GM19239 (cell line): ENCODE data around the gene SLC6A11.
A peak's percentile ranks its signal among the peaks of the same experiment; 100 is the strongest.

Experiments used
- DNase-seq: peaks from one replicate; pipeline ENCODE4 v3.0.0; 2011; ENCODE audit warnings: low spot score; ENCODE audit not compliant: insufficient read length
- FAIRE-seq: peaks from 2 replicates; lab custom pipeline; 2011; peaks lifted over from hg19 to GRCh38; lab: Jason Lieb, UNC

SLC6A11 gene

DNA sequence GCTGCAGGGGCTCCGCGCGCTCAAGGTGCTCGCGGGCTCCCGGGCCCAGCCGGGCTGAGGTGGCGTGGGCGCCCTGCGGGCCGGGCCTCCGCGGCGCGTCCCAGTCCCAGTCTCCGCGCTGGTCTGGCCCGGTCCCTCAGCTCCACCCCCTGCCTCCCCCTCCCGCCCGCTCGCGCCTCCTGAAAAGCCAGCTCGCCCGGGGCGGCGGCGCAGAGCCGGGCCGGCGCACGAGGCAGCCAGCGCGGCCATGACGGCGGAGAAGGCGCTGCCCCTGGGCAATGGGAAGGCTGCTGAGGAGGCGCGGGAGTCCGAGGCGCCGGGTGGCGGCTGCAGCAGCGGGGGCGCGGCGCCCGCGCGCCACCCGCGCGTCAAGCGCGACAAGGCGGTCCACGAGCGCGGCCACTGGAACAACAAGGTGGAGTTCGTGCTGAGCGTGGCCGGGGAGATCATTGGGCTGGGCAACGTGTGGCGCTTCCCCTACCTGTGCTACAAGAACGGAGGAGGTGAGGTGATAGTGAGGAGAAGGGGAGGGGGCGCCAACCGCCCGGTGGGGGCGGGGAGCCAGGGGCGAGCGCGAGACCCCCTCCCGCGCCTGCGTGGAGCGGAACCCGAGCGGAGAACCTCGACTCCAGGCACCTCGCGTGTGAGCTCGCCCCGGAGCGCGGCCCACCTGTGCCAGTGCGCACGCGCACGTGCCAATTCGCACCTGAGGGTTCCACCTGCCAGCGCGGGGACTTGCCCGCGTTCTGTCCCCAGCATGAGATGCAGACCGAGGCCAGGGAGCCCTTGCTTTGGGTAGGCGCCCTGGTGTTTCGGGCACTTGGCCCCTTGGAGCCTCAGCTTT is at the start of gene SLC6A11:
Gene SLC6A11 (plus strand): TSS at position 210 of the 844 bp plus-strand sequence. CDS start 38 bp downstream, at position 248.
- FAIRE-seq (no peak), DNase-seq (no peak)

DNA sequence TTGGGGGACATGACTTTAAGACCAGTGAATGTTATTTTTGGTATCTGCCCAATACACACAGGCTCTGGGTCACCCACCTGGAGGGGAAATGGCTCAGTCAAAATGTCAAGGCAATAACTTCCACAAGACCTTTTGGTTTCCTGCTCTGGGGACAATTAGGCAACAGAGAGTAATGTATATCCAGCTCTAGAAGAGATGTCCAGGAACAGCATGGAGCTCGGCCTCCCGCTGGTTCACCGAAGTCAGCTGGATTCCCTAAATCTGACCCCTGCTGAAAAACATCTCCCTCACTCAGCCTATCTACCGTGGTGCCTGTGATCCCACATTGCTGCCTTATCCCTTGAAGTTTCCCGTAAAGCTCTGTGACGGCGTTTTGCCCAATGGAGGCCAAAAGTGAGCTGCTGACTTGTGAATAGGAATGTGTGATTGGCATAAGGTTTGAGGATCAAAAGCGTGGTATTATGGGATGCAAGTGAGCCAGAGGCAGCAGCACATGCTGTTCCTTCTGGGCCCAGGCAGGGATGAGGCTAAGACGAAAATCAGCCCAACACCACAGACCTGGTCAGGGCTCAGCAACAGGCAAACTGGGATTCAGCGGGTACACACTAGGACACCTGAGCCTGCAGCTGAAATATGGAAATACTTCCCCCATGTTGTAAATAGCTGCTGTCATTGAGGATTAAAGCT is 47.2 kb upstream of the SLC6A11 start:
- FAIRE-seq (no peak), DNase-seq (no peak)

DNA sequence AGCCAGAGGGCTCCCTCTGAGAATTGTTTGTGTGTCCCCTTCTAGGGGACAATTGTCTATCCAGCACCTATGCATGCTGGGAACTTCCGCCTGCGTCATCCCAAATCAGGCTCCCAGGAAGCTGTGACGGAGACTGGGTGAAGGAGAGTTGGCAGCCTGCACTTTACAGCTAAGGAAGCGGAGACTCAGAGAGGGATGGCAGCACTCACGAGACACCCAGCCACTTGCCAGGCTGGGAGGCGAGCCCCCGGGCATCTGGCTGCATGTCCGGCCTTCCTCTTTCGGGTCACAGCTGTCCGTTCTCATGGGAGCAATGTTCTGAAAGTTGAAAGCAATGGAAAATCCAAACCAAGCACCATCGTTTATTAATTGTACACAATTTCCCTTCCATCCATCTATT is 45.5 kb upstream of the SLC6A11 start:
- no peak for DNase-seq
- FAIRE-seq: no peak

DNA sequence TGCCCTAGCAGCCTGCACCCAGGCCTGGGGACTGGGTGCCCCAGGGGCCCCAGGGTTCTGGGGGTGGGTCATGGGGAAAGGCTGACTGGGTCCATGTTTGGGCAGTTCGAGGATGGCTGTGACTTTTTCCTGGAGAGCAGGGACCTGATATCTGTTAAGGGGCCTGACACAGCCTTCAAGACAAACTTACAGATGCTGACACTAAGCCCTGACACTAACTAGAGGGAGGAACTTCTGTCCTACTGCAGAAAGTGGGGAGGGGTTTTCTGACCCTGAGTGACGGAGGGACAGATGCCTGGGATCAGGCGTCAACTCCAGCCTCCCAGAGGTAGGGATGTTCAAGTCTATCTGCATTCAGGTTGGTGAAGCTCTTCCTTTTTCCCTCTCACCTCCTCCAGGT is 45.0 kb upstream of the SLC6A11 start:
- FAIRE-seq (no peak), DNase-seq (no peak)

DNA sequence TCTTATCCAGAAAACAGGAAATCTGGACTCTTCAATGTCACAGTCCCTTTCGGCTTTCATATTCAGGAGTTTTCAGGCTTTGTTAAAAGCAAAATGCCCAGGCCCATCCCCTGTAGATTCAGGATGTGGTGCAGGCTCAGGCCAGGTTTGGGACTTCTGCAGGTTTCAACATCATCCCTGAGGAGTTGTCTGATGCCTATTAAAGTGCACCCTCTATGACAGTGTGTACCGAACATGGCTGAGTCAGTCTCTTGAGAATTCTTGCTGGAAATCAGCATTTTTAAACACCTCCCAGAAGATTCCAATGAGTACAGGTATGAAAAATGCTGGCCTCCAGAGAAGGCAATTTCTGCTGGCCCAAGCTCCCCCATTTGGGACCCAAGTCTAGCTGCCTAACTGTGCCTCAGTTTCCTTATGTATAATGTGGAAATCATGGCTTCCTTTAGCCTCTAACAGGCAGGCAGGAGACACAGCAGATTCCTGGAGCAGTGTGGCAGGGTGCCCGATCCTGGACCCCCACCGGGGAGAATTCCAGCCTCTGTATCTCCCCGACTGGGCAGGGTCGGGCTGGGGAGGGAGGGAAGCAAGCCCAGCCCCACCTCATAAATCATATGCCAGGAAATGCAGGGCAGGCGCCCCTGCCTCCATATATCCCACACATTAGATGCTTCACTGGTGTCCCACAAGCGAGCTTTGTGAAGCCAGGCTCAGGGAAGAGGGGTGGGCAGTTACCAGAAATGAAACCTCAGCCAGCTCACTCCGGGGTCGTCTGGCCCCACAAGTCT is 44.4 kb upstream of the SLC6A11 start:
- no peak for DNase-seq
- no peak for FAIRE-seq

DNA sequence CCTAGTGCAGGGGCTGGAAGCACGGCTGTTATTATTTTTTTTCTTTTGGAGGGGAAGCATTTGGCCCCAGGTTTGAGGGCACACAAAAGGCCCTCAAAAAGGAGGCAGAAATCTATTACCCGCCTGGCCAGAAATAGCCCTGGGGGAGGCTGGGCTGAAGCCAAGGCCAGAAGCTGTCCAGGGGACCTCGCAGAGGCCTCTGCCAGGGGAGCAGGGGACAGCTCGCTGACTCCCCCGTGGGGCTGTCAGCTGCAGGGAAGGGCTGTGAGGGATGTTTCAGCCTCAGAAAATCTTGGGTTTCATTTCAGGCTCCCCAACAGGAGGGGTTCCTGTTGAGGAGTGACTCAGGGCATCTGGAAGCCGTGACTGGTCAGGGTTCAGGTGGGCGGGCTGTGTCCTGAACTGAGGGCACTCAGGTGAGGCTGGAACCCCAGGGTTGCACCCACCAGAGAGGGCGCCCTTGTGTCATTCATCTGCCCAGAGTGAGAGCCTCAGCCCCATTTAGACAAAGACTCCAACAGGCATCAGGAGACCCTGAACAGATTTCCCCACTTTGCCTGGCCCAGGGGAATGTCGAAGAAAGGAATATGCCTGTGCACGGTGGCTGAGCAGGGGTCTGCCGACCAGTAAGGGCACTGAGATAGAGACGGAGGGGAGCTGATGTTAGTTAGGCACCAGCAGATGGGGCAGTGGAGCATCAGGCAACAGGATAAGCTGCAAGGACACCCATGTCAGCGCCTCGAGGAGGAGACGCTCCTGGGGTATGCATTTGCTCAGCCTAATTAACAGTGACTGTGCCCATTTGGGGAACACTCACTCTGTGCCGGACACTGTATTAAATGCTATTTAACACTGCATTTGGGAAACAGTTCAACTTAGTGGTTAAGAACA is 43.5 kb upstream of the SLC6A11 start:
- no peak for FAIRE-seq
- DNase-seq: no peak

DNA sequence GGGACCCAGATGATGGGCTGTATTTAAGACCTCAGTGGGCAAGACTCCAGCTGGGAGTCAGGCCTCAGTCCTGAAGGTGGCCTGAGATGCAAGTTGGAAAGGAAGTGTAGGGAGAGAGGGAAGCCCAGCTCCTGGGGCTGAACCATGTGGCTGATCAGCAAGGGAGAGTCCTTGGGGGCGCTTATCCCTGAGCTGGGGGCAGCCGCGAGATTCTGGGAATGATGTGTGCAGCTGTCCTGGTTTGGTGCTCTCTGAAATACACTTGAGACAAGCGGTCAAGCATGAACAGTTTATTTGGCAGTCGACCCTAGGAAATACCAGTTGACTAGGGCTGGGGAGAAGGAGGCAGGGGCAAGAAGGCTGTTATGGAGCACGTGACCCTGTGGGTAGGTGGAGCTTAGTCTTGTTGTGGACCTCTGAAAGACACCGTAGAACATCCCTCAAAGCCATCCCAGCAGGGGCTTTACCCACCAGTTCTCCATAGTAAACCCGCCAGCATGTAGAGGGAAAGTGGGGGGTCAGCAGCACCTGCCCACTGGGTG is 41.8 kb upstream of the SLC6A11 start:
- FAIRE-seq (no peak), DNase-seq (no peak)

DNA sequence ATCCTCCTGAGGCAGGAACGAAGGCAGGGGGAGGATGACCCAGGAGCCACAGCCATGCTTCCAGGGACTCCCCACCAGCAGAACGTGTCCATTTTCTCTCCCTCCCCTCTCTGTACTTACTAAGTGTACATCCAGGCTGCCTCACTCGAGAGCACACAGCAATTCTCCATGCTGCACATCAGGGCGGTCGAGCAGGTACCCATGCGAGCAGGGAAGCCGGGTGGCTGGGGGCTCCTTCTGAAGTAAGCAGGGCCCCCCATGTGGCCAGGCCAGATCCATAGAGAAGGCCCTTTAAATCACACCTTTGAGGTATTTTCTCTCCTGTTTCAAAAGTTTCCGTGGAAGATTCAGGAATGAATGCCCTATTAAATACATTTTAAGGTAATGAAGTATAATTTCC is 41.2 kb upstream of the SLC6A11 start:
- no peak for DNase-seq
- no peak for FAIRE-seq

DNA sequence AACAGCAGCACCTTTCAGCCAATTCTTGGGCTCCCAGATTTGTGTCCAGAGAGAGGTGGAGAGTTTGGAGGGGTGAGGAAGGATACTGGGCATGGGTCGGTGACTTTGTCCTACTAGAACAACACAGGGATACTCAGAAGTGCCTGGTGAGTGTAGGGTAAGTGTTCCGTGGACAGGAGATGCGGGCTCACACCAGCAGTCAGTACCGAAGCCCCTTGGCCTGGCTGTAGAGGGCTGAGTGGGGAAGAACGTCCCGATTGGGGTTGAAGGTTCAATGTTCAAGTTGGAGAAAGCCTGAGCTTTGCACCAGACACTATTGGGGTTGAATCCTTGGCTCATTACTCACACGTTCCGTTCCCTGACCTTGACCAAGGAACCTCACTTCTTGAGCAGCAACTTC is 40.8 kb upstream of the SLC6A11 start:
- FAIRE-seq (no peak), DNase-seq (no peak)

DNA sequence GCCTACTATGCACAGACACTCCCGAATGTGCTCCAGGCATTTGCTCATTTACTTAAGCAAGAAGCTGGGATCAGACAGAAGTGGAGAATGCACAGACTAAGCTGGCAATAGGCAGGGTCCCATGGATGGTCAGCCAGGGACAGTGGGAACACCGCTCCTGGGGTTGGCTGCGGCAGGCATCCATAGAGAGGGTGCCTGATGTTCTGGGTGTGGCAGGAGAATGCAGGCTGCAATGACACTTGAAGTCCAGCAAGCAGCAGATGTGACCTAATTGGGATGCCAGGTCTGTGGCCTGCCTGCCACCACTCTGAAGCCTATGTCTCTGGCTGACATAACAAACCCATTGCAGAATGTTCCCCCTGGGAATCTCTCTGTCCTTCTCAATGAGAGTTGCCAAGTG is 40.2 kb upstream of the SLC6A11 start:
- no peak for DNase-seq
- no peak for FAIRE-seq

DNA sequence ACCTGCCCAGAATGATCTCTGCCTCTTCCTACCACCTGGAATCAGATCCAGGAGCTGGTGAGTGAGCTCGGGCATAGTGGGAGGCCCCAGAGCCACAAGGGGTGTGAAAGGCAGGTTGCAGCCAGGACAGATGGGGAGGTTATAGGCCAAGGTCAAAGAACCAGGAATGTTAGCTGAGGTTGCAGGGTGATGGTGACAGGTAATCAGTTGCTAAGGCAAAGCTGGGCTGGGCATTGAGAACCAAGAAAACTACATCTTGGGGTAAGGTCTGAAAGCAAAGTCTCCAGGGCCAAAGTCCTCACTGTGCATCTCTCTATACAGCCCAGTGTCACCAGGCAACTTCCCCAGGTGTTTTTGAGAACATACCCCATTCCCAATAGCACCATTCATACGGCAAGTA is 38.4 kb upstream of the SLC6A11 start:
- FAIRE-seq (no peak), DNase-seq (no peak)

DNA sequence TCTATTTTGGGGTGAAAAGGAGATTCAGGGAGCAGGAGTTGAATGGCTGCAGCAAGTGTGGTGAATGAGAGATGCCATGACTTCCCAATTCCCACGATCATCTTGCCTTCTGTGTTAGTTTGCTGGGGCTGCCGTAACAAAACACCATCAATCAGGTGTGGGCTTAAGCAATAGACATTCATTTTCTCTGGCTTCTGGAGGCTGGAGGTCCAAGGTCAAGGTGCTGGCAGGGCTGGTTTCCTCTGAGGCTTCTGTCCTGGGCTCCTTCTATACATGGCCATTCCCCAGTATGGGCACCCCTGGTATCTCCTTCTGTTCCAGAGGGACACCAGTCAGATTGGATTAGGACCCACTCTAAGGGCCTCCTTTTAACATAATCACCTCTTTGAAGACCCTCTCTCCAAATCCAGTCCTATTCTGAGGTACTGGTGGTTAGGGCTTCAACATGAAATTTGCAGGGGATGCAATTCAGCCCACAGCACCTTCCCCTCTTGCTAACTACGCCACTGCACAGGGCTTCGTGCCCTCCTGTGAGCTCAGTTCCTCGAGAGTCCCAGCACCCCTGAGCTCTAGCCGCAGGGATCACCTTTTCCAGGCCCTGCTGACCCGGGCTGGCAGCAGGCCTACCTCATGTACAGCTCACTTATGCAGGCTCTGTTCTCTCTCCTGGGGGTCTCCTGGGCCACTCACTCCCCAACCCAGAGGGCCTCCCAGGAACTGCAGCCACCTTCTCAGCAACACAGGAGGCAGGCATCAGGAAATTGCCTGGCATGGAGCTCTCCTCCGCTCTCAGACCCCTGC is 37.3 kb upstream of the SLC6A11 start:
- FAIRE-seq (no peak), DNase-seq (no peak)

DNA sequence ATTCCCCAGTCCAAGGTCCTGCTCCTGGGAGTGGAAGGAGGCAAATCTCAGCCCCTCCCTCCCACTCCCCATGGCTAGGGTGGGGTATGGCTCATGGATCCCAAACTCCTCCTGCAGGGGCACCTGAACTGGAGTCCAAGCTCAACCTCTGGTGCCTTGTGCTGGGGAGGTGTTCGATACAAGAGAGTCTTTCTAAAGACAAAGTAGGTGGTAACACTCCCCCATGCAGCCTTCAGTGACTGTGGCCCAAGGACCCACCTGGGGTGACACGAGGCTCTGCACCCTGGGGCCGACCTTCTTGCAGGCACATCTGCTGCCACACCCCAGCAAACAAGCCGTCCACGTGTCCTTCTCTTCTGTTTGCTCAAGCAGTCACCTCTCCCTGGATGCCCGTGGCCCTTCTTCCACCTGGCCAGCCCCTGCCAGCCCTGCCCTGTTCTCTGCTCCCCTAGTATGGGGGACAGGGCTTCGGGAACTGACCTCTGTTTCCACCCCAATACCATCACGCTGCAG is 36.7 kb upstream of the SLC6A11 start:
- DNase-seq: no peak
- FAIRE-seq: no peak

DNA sequence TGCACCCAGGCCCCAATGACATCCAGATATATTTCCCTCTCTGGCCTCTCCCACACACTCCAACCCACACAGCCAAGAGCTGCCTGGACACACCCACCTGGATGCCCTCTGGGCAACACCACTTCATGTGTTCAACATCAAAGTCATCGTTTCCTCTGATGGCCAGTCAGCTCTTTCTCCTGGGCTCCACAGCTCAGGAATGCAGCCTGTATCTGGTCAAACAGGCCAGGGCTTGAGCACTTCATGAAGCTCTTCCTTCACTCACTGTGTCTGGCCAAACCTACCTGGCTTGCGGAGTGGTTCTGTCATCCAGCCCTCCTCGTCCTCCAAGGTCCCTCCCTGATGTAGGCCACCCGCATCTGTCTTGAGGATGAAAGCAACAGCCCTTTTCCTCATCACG is 35.8 kb upstream of the SLC6A11 start:
- no peak for FAIRE-seq
- DNase-seq: no peak

DNA sequence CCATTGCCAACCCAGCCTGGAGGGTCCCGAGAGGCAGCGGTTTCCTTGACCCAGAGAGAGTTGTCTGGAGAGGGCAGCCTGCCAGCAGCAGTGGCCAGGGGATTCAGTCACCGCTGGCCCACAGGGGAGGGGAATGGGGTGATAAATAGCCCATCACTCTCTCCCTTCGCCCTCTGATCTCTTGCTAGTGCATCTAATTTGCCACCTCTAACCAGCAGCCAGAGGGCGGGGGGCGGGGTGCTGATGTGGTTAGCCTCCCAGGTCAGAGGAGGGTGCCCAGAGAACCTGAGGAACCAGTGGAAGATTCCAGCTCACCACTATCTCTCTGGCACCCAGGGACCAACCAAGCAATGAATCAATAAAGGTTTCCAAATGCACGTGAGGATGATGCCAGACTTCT is 35.1 kb upstream of the SLC6A11 start:
- no peak for FAIRE-seq

DNA sequence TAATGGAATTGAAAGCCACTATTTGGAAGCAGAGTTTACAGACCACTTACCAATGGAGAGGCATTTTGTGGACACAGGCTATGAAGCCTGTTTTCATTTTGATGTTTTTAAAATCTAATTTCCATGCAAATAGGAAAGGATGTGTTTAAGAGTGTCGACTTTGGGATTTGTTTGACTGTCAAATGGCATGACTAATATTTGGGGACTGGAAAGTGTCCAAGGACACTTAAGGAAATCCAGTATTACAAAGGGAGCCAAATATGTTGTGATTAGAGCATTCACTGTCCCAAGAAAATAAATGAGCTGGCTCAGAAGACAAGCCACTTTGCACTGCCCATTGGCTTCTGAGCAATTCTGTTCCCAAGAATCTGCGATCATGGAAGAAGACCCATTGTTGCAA is 34.0 kb upstream of the SLC6A11 start:
- DNase-seq (no peak), FAIRE-seq (no peak)

More for the DNA sequence above, 35.1 kb upstream of the SLC6A11 start:
- DNase-seq: no peak

DNA sequence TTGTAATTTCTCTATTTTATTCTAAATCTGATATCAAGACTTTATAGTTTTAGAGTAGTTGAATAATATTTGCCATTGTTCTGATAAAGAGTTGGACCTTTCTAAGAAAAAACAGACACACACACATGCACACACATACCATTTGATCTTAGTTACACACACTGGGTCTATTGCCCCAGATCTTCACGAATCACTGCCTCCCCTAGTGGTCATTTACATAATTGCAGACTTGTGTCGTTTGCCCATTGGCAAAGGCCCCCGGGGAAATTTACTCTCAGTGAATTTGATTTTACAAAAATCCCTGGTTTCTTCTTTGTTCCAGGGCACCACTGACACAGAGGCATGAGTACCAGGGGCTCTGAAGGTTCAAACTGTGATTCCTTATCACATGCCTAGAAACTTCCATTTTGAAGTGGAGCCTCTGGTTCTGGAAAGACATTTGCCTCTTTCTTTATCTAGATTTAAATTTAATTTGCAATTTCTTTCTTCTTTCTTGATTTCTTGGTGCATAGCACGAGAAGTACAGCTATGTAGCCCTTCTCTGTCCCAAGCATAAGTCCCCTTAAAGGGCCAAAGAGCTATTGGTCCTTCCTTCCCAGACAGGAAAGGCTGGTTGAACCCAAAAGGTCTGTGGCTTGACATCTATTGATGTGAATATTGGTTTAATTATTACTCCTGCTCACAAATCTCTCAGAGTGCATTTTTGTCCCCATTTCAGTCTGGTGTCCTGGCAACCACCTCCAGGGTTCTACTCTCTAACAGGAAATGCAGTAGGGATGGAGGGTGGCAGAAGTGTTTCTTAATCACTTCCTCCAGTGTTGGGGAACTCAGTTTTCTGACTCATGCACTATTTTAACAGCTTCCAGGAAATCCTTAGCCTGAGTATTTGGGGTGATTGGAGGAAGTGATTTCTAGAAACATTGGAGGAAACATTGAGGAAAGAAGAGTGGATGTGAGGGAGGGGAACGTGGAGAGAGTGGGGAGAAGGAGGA is 32.4 kb upstream of the SLC6A11 start:
- peak; percentile 26 for FAIRE-seq
- no peak for DNase-seq

DNA sequence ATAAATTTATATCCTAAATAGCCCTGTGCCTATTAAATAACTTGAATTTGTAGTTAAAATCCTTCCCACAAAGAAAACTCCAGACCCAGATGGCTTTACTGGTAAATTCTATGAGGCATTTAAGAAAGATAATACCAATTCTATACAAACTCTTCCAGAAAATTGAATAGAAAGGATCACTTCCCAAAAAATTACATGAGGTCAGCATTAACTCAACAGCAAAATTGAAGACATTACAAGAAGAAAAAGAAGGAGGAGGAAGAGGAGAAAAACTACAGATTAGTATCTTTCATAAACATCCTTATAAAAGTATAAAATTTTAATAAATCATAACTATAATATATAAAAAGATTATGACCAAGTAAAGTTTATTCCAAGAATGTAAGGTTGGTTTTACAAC is 29.4 kb upstream of the SLC6A11 start:
- no peak for FAIRE-seq
- DNase-seq: no peak
